ENCODE measurements around the gene ANXA6. TPM values are rescaled to one million over a fixed set of nuclear protein-coding genes. Genes with fewer than 3 reads are reported as not detected.
A peak's percentile ranks its signal among the peaks of the same experiment; 100 is the strongest.

Gene ANXA6
- total RNA-seq, 3 donors from 2014 or later (not counting 1 experiment from before 2014, with no cell fraction given), result 504 to 629 (median 535) TPM

DNA sequence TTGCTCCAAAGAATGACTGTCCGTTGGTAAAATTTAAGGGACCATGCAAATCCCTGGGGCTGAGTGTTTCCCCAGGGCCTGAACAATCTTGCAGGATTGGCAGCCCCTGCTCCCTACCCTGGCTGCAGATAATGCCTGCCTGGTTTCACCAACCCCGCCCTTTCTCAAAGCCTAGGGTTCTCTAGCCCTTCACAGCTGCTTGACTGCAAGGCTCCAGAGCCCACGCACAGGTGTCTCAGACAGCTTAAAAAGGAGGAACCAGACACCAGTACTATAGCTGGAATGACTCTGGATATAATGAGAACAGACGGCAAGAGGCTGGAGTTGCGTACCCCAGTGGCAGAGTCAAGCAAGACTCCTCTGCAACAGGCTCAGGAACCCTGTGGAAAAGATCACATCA is 51.5 kb downstream of the ANXA6 start:
- ATAC-seq, result no peak

DNA sequence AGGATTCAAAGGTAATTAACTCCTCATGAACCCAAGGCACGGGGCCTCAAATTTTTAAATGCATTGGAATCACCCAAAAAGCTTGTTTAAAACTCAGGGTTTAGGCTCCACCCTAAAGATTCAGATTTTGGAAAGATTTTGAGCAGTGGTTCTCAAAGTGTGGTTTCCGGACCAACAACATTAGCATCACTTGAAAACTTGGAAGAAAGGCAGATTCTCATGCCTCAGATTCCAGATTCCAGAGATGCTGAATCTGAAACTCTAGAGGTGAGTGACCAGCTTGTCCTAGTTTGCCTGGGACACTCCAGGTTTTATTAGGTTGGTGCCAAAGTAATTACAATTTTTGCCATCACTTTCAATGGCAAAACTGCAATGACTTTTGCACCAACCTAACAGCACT is 52.0 kb downstream of the ANXA6 start:
- Histone ChIP-seq H3K36me3 (ENCODE audit: control insufficient read depth, insufficient read depth, low read length) (peaks cover 97% of the 10 kb centered on the region), H3K4me3 (ENCODE audit: low read length) (no peak overlapping the region), H3K27me3 (ENCODE audit: control insufficient read depth, insufficient read depth, low read length) (no peaks in the 10 kb centered on the region), H3K27ac (ENCODE audit: low read length) (no peak overlapping the region), H3K4me1 (ENCODE audit: control insufficient read depth, insufficient read depth, low read length) (no peaks in the 10 kb centered on the region), H3K9me3 (ENCODE audit: control insufficient read depth, insufficient read depth, low read length) (no peaks in the 10 kb centered on the region)
- Mint-ChIP-seq H3K4me3 (no peak overlapping the region), H3K36me3 (peaks cover 14% of the 10 kb centered on the region), H3K9me3 (no peaks in the 10 kb centered on the region), H3K4me1 (peaks cover 22 to 23% of the 10 kb centered on the region in 2 donors), H3K27me3 (ENCODE audit: low read depth in 2 of 2) (no peaks in the 10 kb centered on the region), H3K27ac (peak overlapping the region in 1 of 2 donors; percentile 49)
- ATAC-seq, result no peak
- WGBS (ENCODE audit: insufficient coverage), result 100% methylated on average over 2 of the region's 2 CpGs
- TF ChIP-seq, protein P1, sequence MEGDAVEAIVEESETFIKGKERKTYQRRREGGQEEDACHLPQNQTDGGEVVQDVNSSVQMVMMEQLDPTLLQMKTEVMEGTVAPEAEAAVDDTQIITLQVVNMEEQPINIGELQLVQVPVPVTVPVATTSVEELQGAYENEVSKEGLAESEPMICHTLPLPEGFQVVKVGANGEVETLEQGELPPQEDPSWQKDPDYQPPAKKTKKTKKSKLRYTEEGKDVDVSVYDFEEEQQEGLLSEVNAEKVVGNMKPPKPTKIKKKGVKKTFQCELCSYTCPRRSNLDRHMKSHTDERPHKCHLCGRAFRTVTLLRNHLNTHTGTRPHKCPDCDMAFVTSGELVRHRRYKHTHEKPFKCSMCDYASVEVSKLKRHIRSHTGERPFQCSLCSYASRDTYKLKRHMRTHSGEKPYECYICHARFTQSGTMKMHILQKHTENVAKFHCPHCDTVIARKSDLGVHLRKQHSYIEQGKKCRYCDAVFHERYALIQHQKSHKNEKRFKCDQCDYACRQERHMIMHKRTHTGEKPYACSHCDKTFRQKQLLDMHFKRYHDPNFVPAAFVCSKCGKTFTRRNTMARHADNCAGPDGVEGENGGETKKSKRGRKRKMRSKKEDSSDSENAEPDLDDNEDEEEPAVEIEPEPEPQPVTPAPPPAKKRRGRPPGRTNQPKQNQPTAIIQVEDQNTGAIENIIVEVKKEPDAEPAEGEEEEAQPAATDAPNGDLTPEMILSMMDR (IDR thresholded peaks at IDR 0.05), result no peak
- intact Hi-C loops (cut with micrococcal nuclease), result no loop called here
- DNase-seq, result no peak

More for the DNA sequence above, 51.5 kb downstream of the ANXA6 start:
- H3K4me1 ChIP-seq (ENCODE audit: control insufficient read depth, insufficient read depth, low read length), result no peaks in the 10 kb centered on the region
- H3K27ac Mint-ChIP-seq, result peak overlapping the region; percentile 16 to 51
- H3K36me3 ChIP-seq (ENCODE audit: control insufficient read depth, insufficient read depth, low read length), result peaks cover 97% of the 10 kb centered on the region
- intact Hi-C loops (cut with micrococcal nuclease), result no loop called here
- 97% methylated on average over 5 of the region's 5 CpGs for WGBS (ENCODE audit: insufficient coverage)
- DNase-seq, result no peak
- H3K9me3 Mint-ChIP-seq, result no peaks in the 10 kb centered on the region
- no peak overlapping the region for H3K4me3 Mint-ChIP-seq
- peaks cover 11% of the 10 kb centered on the region for H3K36me3 Mint-ChIP-seq
- H3K27me3 ChIP-seq (ENCODE audit: control insufficient read depth, insufficient read depth, low read length), result no peaks in the 10 kb centered on the region
- no peaks in the 10 kb centered on the region for H3K27me3 Mint-ChIP-seq (ENCODE audit: low read depth in 2 of 2)
- H3K4me3 ChIP-seq (ENCODE audit: low read length), result no peak overlapping the region
- TF ChIP-seq, protein P1 (IDR thresholded peaks at IDR 0.05), result no peak
- no peaks in the 10 kb centered on the region for H3K9me3 ChIP-seq (ENCODE audit: control insufficient read depth, insufficient read depth, low read length)
- no peak overlapping the region for H3K27ac ChIP-seq (ENCODE audit: low read length)
- peaks cover 18 to 21% of the 10 kb centered on the region in 2 donors for H3K4me1 Mint-ChIP-seq

DNA sequence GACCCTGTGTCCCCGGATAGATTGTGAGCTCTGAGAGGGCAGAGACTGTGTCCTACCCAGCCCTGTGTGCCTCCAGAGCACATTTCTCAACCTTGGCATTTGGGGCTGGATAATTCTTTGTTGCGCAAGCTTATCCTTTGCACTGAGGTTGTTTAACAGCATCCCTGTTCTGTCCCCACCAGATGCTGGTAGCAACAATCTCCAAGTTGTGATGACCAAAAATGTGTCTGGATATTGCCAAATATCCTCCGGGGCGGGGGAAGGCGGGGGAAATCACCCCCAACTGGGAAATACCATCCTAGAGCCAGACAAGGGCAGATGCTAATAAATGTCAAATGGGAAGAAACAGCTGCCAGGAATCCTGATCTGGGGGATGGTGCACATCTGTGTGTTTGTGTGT is 52.8 kb downstream of the ANXA6 start:
- intact Hi-C loops (cut with micrococcal nuclease), result no loop called here
- Mint-ChIP-seq H3K4me1 (peaks cover 30 to 31% of the 10 kb centered on the region in 2 donors), H3K36me3 (peaks cover 22% of the 10 kb centered on the region), H3K27me3 (ENCODE audit: low read depth in 2 of 2) (no peaks in the 10 kb centered on the region), H3K27ac (peak overlapping the region; percentile 49 to 73), H3K4me3 (no peak overlapping the region), H3K9me3 (no peaks in the 10 kb centered on the region)
- ATAC-seq (no peak), DNase-seq (no peak)
- TF ChIP-seq, protein P1 (IDR thresholded peaks at IDR 0.05), result no peak
- Histone ChIP-seq H3K4me3 (ENCODE audit: low read length) (no peak overlapping the region), H3K36me3 (ENCODE audit: control insufficient read depth, insufficient read depth, low read length) (peaks cover 95% of the 10 kb centered on the region), H3K27ac (ENCODE audit: low read length) (no peak overlapping the region), H3K9me3 (ENCODE audit: control insufficient read depth, insufficient read depth, low read length) (no peaks in the 10 kb centered on the region), H3K27me3 (ENCODE audit: control insufficient read depth, insufficient read depth, low read length) (no peaks in the 10 kb centered on the region), H3K4me1 (ENCODE audit: control insufficient read depth, insufficient read depth, low read length) (peaks cover 7% of the 10 kb centered on the region)
- WGBS (ENCODE audit: insufficient coverage), result 97% methylated on average over 5 of the region's 5 CpGs

DNA sequence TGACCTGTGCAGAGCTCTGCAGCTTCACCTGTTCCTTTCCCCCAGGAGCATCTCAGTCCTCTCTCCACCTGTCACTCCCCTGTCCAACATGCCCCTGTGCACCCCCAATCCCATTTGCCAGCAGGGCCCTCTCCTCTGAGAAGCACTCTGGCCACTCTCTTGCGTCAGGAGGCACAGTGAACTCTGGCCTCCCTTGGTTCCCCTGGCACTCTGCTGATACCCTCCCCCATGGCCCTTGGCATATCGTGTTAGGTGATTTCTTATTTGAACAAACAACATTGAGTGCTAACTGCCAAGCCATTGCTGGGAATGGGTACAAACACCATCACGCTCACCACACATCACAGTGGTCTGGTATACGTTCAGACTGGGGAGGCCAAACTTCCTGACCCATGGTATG is 55.8 kb downstream of the ANXA6 start:
- Mint-ChIP-seq H3K27me3 (ENCODE audit: low read depth in 2 of 2) (no peaks in the 10 kb centered on the region), H3K27ac (peak overlapping the region; percentile 73 to 75), H3K4me3 (no peak overlapping the region), H3K36me3 (peaks cover 19% of the 10 kb centered on the region), H3K4me1 (peaks cover 58 to 60% of the 10 kb centered on the region in 2 donors), H3K9me3 (no peaks in the 10 kb centered on the region)
- 89% methylated on average over 4 of the region's 4 CpGs for WGBS (ENCODE audit: insufficient coverage)
- TF ChIP-seq, protein P1 (IDR thresholded peaks at IDR 0.05), result no peak
- no peak for DNase-seq
- no peak overlapping the region for H3K27ac ChIP-seq (ENCODE audit: low read length)
- peaks cover 38% of the 10 kb centered on the region for H3K4me1 ChIP-seq (ENCODE audit: control insufficient read depth, insufficient read depth, low read length)
- peaks cover 65% of the 10 kb centered on the region for H3K36me3 ChIP-seq (ENCODE audit: control insufficient read depth, insufficient read depth, low read length)
- H3K9me3 ChIP-seq (ENCODE audit: control insufficient read depth, insufficient read depth, low read length), result no peaks in the 10 kb centered on the region
- intact Hi-C loops (cut with micrococcal nuclease), result no loop called here
- no peak overlapping the region for H3K4me3 ChIP-seq (ENCODE audit: low read length)
- ATAC-seq, result no peak
- H3K27me3 ChIP-seq (ENCODE audit: control insufficient read depth, insufficient read depth, low read length), result no peaks in the 10 kb centered on the region

Measured in natural killer cell (primary cell).